ENCODE measurements around the gene DYDC2.

The DYDC2 gene

DNA sequence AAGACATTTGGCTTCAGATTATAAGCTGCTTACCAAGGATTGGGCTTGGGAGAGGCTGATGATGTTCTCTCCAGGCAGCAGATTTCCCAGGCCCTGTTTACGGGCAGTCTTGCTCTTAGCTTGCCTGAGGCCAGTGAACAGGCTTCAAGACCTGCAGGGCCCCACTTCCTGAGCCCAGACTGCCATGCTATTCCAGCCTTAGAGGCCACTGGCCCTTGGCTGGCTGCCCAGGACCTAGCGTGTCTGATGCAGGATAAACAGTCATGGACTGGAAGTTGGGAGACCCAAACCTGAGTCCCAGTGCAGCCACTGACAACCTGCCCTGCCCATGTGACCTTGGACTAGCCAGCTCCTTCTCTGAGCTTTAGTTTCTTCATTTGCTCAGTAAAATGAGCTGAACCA lies 54.7 kb downstream of the DYDC2 start:
- Histone ChIP-seq H3K27me3 (replicated peaks; ENCODE audit: insufficient read depth, low read length) (no peaks in the 10 kb centered on the region), H3K27ac (ENCODE audit: low read length) (no peak overlapping the region), H3K9ac (ENCODE audit: low read length) (no peak overlapping the region), H3K36me3 (replicated peaks; ENCODE audit: insufficient read depth, low read length) (no peaks in the 10 kb centered on the region), H2AFZ (ENCODE audit: low read length) (no peak overlapping the region), H3K9me3 (replicated peaks; ENCODE audit: insufficient read depth, low read length) (no peaks in the 10 kb centered on the region), H3K4me3 (ENCODE audit: low read length) (no peak overlapping the region), H3K4me1 (ENCODE audit: low read length) (no peaks in the 10 kb centered on the region), H3F3A (ENCODE audit: insufficient read depth, low read length) (0 out of 2 replicates have a peak, but pooled peaks cover 3% of the 10 kb centered on the region), H3K79me2 (ENCODE audit: low read length) (no peaks in the 10 kb centered on the region), H3K9me2 (replicated peaks; ENCODE audit: insufficient read depth, low read length) (no peaks in the 10 kb centered on the region), H4K20me1 (ENCODE audit: insufficient read depth, low read length) (no peaks in the 10 kb centered on the region), H3K4me2 (ENCODE audit: low read depth, low read length) (no peak overlapping the region)
- DNase-seq: no peak
- TF ChIP-seq, protein P1, sequence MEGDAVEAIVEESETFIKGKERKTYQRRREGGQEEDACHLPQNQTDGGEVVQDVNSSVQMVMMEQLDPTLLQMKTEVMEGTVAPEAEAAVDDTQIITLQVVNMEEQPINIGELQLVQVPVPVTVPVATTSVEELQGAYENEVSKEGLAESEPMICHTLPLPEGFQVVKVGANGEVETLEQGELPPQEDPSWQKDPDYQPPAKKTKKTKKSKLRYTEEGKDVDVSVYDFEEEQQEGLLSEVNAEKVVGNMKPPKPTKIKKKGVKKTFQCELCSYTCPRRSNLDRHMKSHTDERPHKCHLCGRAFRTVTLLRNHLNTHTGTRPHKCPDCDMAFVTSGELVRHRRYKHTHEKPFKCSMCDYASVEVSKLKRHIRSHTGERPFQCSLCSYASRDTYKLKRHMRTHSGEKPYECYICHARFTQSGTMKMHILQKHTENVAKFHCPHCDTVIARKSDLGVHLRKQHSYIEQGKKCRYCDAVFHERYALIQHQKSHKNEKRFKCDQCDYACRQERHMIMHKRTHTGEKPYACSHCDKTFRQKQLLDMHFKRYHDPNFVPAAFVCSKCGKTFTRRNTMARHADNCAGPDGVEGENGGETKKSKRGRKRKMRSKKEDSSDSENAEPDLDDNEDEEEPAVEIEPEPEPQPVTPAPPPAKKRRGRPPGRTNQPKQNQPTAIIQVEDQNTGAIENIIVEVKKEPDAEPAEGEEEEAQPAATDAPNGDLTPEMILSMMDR (IDR thresholded peaks at IDR 0.05; ENCODE audit: low read length): no peak
- no peak for TF ChIP-seq EZH2 (optimal IDR thresholded peaks at IDR 0.05; ENCODE audit: low read depth, low read length)
- no peak for TF ChIP-seq EZH2phosphoT487 (IDR thresholded peaks at IDR 0.05; ENCODE audit: low read length)

DNA sequence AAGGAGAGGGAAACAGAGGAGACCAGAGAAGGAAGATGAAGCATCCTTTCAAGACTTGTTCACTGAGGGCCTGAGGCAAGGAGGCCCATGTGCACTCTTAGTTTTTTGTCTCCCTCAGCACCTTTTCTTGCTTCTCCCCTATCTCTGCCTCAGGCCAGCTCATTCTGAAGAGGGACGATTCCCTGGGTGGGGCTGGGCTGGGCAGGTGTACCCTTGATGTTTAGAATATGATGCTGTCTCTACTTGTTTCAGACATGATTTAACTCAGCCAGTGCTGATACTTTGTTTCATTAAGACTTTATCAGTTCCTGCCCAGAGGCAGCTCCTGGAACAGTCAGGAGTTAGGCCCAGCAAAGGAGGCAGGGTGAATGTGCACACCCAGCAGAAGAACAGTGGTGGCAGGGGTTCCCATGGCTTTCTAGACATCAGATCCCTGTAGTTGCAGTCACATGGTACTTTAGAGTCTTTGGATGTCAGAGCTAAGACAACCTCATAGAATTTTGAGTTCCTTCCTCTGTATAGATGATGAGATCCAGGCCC lies 55.2 kb downstream of the DYDC2 start:
- no peaks in the 10 kb centered on the region for H3K27me3 ChIP-seq (replicated peaks; ENCODE audit: insufficient read depth, low read length)
- no peak overlapping the region for H3K9ac ChIP-seq (ENCODE audit: low read length)
- no peaks in the 10 kb centered on the region for H3K9me3 ChIP-seq (replicated peaks; ENCODE audit: insufficient read depth, low read length)
- no peaks in the 10 kb centered on the region for H3K9me2 ChIP-seq (replicated peaks; ENCODE audit: insufficient read depth, low read length)
- no peak overlapping the region for H2AFZ ChIP-seq (ENCODE audit: low read length)
- no peak overlapping the region for H3K4me2 ChIP-seq (ENCODE audit: low read depth, low read length)
- TF ChIP-seq EZH2 (optimal IDR thresholded peaks at IDR 0.05; ENCODE audit: low read depth, low read length) (no peak), EZH2phosphoT487 (IDR thresholded peaks at IDR 0.05; ENCODE audit: low read length) (no peak)
- DNase-seq: no peak
- no peaks in the 10 kb centered on the region for H3K4me1 ChIP-seq (ENCODE audit: low read length)
- H3K27ac ChIP-seq (ENCODE audit: low read length): no peak overlapping the region
- H3K79me2 ChIP-seq (ENCODE audit: low read length): no peaks in the 10 kb centered on the region
- H4K20me1 ChIP-seq (ENCODE audit: insufficient read depth, low read length): no peaks in the 10 kb centered on the region
- 0 out of 2 replicates have a peak, but pooled peaks cover 3% of the 10 kb centered on the region for H3F3A ChIP-seq (ENCODE audit: insufficient read depth, low read length)
- no peaks in the 10 kb centered on the region for H3K36me3 ChIP-seq (replicated peaks; ENCODE audit: insufficient read depth, low read length)
- no peak overlapping the region for H3K4me3 ChIP-seq (ENCODE audit: low read length)

DNA sequence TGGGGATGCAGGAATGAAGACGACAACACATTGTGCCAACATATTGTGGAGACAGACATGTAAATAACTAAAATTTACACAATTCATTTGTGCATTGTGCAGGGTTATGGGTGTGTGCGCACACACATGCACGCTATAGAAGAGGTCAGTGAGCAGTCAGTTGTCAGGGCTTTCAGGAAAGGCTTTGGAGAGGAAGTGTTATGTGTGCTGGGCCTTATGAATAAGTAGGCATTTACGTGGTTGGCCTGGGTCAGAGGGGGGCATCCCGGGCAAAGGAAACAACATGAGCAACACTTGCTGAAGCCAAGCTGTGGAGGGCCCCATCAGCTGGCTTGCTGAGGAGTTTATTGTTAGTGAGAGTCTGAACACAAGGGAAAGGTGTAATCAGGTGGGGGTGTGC lies 55.9 kb downstream of the DYDC2 start:
- Histone ChIP-seq H4K20me1 (ENCODE audit: insufficient read depth, low read length) (no peaks in the 10 kb centered on the region), H3K36me3 (replicated peaks; ENCODE audit: insufficient read depth, low read length) (no peaks in the 10 kb centered on the region), H3K4me1 (ENCODE audit: low read length) (no peaks in the 10 kb centered on the region), H3K79me2 (ENCODE audit: low read length) (no peaks in the 10 kb centered on the region), H2AFZ (ENCODE audit: low read length) (no peak overlapping the region), H3K4me3 (ENCODE audit: low read length) (no peak overlapping the region), H3K9ac (ENCODE audit: low read length) (no peak overlapping the region), H3K27me3 (replicated peaks; ENCODE audit: insufficient read depth, low read length) (no peaks in the 10 kb centered on the region), H3K27ac (ENCODE audit: low read length) (no peak overlapping the region), H3K9me3 (replicated peaks; ENCODE audit: insufficient read depth, low read length) (no peaks in the 10 kb centered on the region), H3K9me2 (replicated peaks; ENCODE audit: insufficient read depth, low read length) (no peaks in the 10 kb centered on the region), H3F3A (ENCODE audit: insufficient read depth, low read length) (0 out of 2 replicates have a peak, but pooled peaks cover 3% of the 10 kb centered on the region), H3K4me2 (ENCODE audit: low read depth, low read length) (no peak overlapping the region)
- TF ChIP-seq, protein P1 (IDR thresholded peaks at IDR 0.05; ENCODE audit: low read length): no peak
- TF ChIP-seq EZH2phosphoT487 (IDR thresholded peaks at IDR 0.05; ENCODE audit: low read length) (no peak), EZH2 (optimal IDR thresholded peaks at IDR 0.05; ENCODE audit: low read depth, low read length) (no peak)
- DNase-seq: no peak

DNA sequence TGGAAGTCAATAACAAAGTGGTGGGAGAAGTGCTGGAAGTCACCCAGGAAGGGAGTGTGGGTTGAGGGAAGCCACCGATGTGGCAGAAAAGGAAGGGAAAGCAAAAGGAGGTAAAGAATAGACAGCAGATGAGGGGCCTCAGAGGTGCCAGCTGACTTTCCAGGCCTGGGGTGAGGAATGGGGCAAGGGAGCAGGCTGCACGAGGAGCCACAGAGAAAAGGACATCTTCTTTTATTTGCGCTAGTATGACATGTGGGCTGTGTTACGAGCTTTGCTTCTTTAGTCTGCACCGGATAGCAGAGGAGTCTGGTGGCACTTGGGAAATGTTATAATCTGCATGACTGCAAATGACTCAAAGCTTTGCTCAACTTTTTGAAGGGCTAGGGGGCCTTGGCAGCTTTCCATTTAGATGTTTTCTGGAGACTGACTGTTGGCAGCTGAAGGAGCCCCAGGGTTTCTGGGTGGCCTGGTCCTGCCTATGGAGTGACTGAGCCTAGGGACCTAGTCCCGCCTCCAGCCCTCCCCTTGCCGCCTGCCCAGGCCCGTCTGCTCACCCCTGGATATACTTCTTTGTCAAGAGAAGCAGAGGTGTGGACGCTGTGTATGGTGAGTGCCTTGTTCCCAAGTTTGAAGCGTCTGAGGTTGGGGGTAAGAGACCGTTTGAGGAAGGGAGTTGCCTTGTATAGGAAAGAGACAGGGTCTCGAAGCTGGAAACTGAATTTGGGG lies 56.9 kb downstream of the DYDC2 start:
- DNase-seq: no peak
- Histone ChIP-seq H3K9me2 (replicated peaks; ENCODE audit: insufficient read depth, low read length) (no peaks in the 10 kb centered on the region), H4K20me1 (ENCODE audit: insufficient read depth, low read length) (no peaks in the 10 kb centered on the region), H2AFZ (ENCODE audit: low read length) (no peak overlapping the region), H3K9me3 (replicated peaks; ENCODE audit: insufficient read depth, low read length) (no peaks in the 10 kb centered on the region), H3K36me3 (replicated peaks; ENCODE audit: insufficient read depth, low read length) (no peaks in the 10 kb centered on the region), H3K27me3 (replicated peaks; ENCODE audit: insufficient read depth, low read length) (no peaks in the 10 kb centered on the region), H3K79me2 (ENCODE audit: low read length) (no peaks in the 10 kb centered on the region), H3F3A (ENCODE audit: insufficient read depth, low read length) (0 out of 2 replicates have a peak, but pooled peaks cover 3% of the 10 kb centered on the region), H3K27ac (ENCODE audit: low read length) (no peak overlapping the region), H3K4me2 (ENCODE audit: low read depth, low read length) (no peak overlapping the region), H3K4me1 (ENCODE audit: low read length) (no peaks in the 10 kb centered on the region), H3K9ac (ENCODE audit: low read length) (no peak overlapping the region), H3K4me3 (ENCODE audit: low read length) (no peak overlapping the region)
- no peak for TF ChIP-seq EZH2 (optimal IDR thresholded peaks at IDR 0.05; ENCODE audit: low read depth, low read length)
- TF ChIP-seq, protein P1 (IDR thresholded peaks at IDR 0.05; ENCODE audit: low read length): no peak

Data from MM.1S (cell line).